ENCODE measurements around the gene CEL. TPM values are rescaled to one million over a fixed set of nuclear protein-coding genes. Genes with fewer than 3 reads are reported as not detected.

The CEL gene
- total RNA-seq, 2 donors from 2014 or later: 8,438 to 9,209 TPM

DNA sequence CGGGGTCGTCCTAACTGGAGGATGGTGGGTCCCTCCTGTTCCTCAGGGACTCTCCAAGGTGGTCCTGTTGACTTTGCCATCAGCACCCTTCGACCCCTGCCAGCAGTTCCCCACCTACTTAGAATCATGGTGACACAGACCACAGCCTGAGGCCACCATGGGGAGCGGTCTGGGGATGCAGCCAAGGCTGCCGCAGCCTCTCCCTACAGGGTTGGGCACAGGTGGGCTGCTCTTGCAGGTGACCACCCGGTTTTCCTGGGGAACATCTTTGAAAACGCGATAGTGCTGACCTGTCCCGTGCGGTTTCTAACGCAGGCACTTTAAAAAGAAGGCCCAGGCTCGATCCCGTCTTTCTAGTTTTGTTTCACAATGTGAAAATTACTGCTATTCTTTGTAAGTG is 12.7 kb upstream of the CEL start:
- no peak overlapping the region for H3K4me3 ChIP-seq
- H3K4me1 ChIP-seq: peaks cover 78% of the 10 kb centered on the region
- ATAC-seq (no peak), DNase-seq (no peak)
- H3K27ac ChIP-seq: peak overlapping the region; percentile 81 to 93 (median 86)
- H3K27me3 ChIP-seq: no peaks in the 10 kb centered on the region
- intact Hi-C loops (cut with DNase I): no loop called here
- peaks cover 0 to 8% of the 10 kb centered on the region in 2 donors for H3K36me3 ChIP-seq (replicated peaks in 1 of 2; ENCODE audit: insufficient read depth in 1 of 2, low read depth in 2 of 2)
- WGBS, 2 donors: 46 to 55% methylated on average over 9 to 13 of the region's 13 CpGs
- no peaks in the 10 kb centered on the region for H3K9me3 ChIP-seq
- TF ChIP-seq, protein P1, sequence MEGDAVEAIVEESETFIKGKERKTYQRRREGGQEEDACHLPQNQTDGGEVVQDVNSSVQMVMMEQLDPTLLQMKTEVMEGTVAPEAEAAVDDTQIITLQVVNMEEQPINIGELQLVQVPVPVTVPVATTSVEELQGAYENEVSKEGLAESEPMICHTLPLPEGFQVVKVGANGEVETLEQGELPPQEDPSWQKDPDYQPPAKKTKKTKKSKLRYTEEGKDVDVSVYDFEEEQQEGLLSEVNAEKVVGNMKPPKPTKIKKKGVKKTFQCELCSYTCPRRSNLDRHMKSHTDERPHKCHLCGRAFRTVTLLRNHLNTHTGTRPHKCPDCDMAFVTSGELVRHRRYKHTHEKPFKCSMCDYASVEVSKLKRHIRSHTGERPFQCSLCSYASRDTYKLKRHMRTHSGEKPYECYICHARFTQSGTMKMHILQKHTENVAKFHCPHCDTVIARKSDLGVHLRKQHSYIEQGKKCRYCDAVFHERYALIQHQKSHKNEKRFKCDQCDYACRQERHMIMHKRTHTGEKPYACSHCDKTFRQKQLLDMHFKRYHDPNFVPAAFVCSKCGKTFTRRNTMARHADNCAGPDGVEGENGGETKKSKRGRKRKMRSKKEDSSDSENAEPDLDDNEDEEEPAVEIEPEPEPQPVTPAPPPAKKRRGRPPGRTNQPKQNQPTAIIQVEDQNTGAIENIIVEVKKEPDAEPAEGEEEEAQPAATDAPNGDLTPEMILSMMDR (IDR thresholded peaks at IDR 0.05): no peak
- TF ChIP-seq POLR2A (IDR thresholded peaks at IDR 0.05): peak in 1 of 3 donors; percentile 4

DNA sequence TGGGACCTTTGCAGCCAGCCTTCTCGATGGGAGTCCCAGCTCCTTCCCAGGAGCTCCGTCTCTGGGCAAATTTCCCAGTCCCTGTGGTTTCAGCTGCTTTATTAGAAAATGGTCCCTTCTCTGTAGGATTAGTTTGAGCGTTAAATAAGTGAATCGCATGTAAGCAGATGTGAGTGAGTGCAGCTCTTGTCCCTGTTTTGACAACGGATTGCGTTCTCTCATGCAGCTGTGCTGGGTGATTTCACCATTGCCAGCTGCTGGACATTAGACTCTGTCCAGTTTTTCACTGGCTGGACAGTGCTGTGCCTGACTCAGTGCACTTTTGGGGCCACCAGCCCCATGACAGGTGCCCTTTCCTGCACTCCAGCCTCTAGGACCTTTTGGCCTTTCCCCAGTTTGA is 11.6 kb upstream of the CEL start:
- no peak overlapping the region for H3K4me3 ChIP-seq
- intact Hi-C loops (cut with DNase I): no loop called here
- no peaks in the 10 kb centered on the region for H3K9me3 ChIP-seq
- TF ChIP-seq, protein P1 (IDR thresholded peaks at IDR 0.05): no peak
- no peak for TF ChIP-seq POLR2A (IDR thresholded peaks at IDR 0.05)
- H3K27ac ChIP-seq: peak overlapping the region; percentile 81 to 93 (median 86)
- WGBS, 2 donors: 29 to 30% methylated on average over 6 of the region's 6 CpGs
- DNase-seq (peak; percentile 36 to 57 (median 46)), ATAC-seq (no peak)
- H3K36me3 ChIP-seq (replicated peaks in 1 of 2; ENCODE audit: insufficient read depth in 1 of 2, low read depth in 2 of 2): peaks cover 0 to 2% of the 10 kb centered on the region in 2 donors
- H3K27me3 ChIP-seq: no peaks in the 10 kb centered on the region
- peaks cover 89% of the 10 kb centered on the region for H3K4me1 ChIP-seq

DNA sequence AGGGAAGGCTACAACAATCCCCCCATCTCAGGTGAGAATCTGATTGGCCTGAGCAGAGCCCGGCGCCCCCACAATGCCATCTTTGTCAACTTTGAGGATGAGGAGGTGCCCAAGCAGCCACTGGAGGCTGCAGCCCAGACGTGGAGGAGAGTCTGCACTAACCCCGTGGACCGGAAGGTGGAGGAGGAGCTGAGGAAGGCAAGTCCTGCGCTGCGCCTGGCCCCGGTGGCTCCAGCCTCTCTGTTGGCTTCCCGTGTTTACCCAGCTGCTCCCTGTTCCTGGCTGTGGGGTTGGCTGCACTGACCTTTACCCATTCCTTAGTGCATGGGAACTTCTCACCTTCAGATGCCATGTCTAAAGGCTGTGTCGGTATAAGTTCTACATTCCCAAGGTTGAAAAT is 11.0 kb upstream of the CEL start:
- no peak overlapping the region for H3K4me3 ChIP-seq
- H3K27ac ChIP-seq: peak overlapping the region; percentile 81 to 93 (median 86)
- 61 to 62% methylated on average over 7 to 10 of the region's 10 CpGs for WGBS, 2 donors
- TF ChIP-seq, protein P1 (IDR thresholded peaks at IDR 0.05): peak in 4 of 7 experiments; percentile 51 to 61 (median 52)
- TF ChIP-seq POLR2A (IDR thresholded peaks at IDR 0.05): peak in 1 of 3 donors; percentile 40
- intact Hi-C loops (cut with DNase I): no loop called here
- H3K4me1 ChIP-seq: peaks cover 95% of the 10 kb centered on the region
- H3K27me3 ChIP-seq: no peaks in the 10 kb centered on the region
- DNase-seq (peak; percentile 92 to 96 (median 96)), ATAC-seq (peak; percentile 77)
- H3K9me3 ChIP-seq: no peaks in the 10 kb centered on the region
- H3K36me3 ChIP-seq (replicated peaks in 1 of 2; ENCODE audit: insufficient read depth in 1 of 2, low read depth in 2 of 2): no peaks in the 10 kb centered on the region

DNA sequence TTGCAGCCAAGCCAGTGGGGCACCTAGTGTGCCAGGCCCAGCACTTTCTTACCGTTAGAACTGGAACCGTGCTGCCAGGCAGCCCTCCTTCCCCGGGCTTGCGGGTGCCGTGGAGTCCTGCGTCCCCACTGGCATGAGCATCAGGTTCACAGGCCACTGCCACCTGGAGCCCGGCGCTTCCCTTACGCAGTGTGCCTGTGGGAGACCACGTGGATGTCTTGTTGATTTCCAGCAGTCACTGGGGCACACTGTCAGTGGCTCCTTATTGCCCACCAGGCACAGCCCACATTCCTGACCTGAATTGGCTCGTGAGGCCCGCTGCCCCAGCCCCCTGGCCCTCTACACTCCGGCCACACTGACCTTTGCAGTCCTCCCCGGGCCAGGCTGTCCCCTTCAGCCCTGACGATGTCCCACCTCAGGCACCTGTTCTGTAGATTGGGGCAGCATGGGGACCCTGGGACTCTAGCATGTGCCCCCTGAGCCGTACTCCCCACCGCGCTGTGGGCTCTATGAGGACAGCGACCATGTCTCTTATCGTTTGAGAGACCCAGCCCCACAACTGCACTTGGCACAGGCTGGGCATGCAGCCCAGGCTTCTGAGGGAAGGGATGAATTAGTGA is 10.4 kb upstream of the CEL start:
- intact Hi-C loops (cut with DNase I): no loop called here
- 51 to 53% methylated on average over 14 to 20 of the region's 20 CpGs for WGBS, 2 donors
- Histone ChIP-seq H3K4me1 (peaks cover 95% of the 10 kb centered on the region), H3K9me3 (no peaks in the 10 kb centered on the region), H3K36me3 (replicated peaks in 1 of 2; ENCODE audit: insufficient read depth in 1 of 2, low read depth in 2 of 2) (no peaks in the 10 kb centered on the region), H3K4me3 (no peak overlapping the region), H3K27me3 (no peaks in the 10 kb centered on the region), H3K27ac (peak overlapping the region; percentile 81 to 93 (median 86))
- TF ChIP-seq, protein P1 (IDR thresholded peaks at IDR 0.05): no peak
- TF ChIP-seq POLR2A (IDR thresholded peaks at IDR 0.05): no peak
- DNase-seq (peak in 3 of 4 donors; percentile 21 to 47 (median 35)), ATAC-seq (no peak)
